CD4-positive, alpha-beta T cell treated with Interleukin-6 at 100 ng/mL for 8 hours (primary cell): ENCODE data around the gene VWA1.
"Not testable (repeated sequence)": the region's sequence is repeated elsewhere in the genome, so short reads cannot be mapped to it uniquely, and the experiment has no call there.

Experiments used
- DNase-seq: peaks from one replicate; pipeline ENCODE4 v3.0.0-alpha.2; 2020; ENCODE audit warnings: mixed read lengths, low spot score

Gene VWA1

GRCh38 chr1:1403653-1404052 is 31.8 kb upstream of the VWA1 start:
- no peak for DNase-seq

GRCh38 chr1:1406101-1406820 is 29.2 kb upstream of the VWA1 start:
- no peak for DNase-seq

- DNase-seq: peak; percentile 95
These were observed 28.5 kb upstream of the VWA1 start, which contains the start of gene MRPL20 for GRCh38 chr1:1406821-1407635. Gene MRPL20 (minus strand): TSS chr1:1407293. CDS start chr1:1407217, 76 bp downstream.

- no peak for DNase-seq
These were observed 27.7 kb upstream of the VWA1 start for GRCh38 chr1:1407636-1408318.

GRCh38 chr1:1410238-1410637 is 25.3 kb upstream of the VWA1 start:
- DNase-seq: not testable (repeated sequence)

GRCh38 chr1:1411626-1412025 is 23.9 kb upstream of the VWA1 start:
- DNase-seq: no peak

GRCh38 chr1:1412311-1412902 is 23.1 kb upstream of the VWA1 start:
- DNase-seq: not testable (repeated sequence)

GRCh38 chr1:1415751-1416150 is 19.7 kb upstream of the VWA1 start:
- no peak for DNase-seq

- DNase-seq: not testable (repeated sequence)
These were observed 18.1 kb upstream of the VWA1 start for GRCh38 chr1:1417396-1417795.

- not testable (repeated sequence) for DNase-seq
These were observed 17.5 kb upstream of the VWA1 start for GRCh38 chr1:1417825-1418463.

- DNase-seq: no peak
These were observed 16.8 kb upstream of the VWA1 start for GRCh38 chr1:1418464-1419362.

- no peak for DNase-seq
These were observed 16.1 kb upstream of the VWA1 start for GRCh38 chr1:1419363-1419812.

- DNase-seq: no peak
These were observed 15.5 kb upstream of the VWA1 start for GRCh38 chr1:1419813-1420653.

GRCh38 chr1:1420654-1421141 is 14.8 kb upstream of the VWA1 start:
- DNase-seq: no peak

- DNase-seq: no peak
These were observed 14.2 kb upstream of the VWA1 start, which contains the start of gene ANKRD65 for GRCh38 chr1:1421147-1421906. Gene ANKRD65 (minus strand): TSS chr1:1421276. CDS start chr1:1421005, 271 bp downstream.

- no peak for DNase-seq
These were observed 13.5 kb upstream of the VWA1 start for GRCh38 chr1:1421907-1422464.

- DNase-seq: no peak
These were observed 12.8 kb upstream of the VWA1 start for GRCh38 chr1:1422465-1423244.

GRCh38 chr1:1423245-1423597 is 12.3 kb upstream of the VWA1 start:
- no peak for DNase-seq
